ACHN (cell line): ENCODE data around the gene CEP76.
"Not testable (repeated sequence)": the region's sequence is repeated elsewhere in the genome, so short reads cannot be mapped to it uniquely, and the experiment has no call there.

Source experiments
- DNase-seq: peaks from one replicate; pipeline ENCODE4 v3.0.0-alpha.2; 2015
- in situ Hi-C: cut with HindIII; loops from 2 replicates; pipeline ENCODE4 v1.10.0; 2017; ENCODE audit warnings: low sequenced_read_pairs, low pct_ligation_motif_present, low pct_unique_long_range_greater_than_20kb

The CEP76 gene

DNA sequence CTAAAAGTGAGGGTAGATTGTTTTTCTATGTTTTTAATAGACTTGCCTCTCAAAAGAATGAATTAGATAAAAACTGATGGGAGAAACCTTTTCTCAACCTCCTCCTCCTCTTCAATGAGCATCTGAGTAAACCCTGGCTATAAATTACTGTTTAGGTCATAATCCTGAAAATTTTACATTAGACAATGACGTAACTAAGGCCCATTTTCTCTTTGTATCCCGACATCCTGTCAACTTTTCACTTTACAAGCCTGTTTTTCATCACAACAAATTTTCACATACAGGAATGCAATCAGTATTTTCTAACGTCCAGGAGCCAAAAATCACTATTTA, 46.0 kb downstream of the CEP76 start:
- peak; percentile 11 for DNase-seq
- in situ Hi-C loops, result no loop called here

DNA sequence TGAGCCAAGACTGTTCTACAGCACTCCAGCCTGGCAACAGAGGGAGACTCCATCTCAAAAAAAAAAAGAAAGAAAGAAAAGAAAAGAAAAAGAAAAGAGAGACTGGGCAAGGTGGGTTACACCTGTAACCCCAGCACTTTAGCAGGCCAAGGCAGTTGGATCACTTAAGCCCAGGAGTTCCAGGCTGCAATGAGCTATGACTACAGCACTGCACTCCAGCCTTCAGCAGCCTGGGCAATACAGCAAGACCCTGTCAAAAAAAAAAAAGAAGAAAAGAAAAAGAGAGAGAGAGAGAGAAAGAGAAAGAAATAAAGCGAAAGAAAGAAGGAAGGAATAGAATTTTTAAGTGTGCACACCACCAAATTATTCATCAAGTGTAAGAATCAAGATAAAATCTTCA, 47.6 kb downstream of the CEP76 start:
- DNase-seq, result no peak
- in situ Hi-C loops, result no loop called here

DNA sequence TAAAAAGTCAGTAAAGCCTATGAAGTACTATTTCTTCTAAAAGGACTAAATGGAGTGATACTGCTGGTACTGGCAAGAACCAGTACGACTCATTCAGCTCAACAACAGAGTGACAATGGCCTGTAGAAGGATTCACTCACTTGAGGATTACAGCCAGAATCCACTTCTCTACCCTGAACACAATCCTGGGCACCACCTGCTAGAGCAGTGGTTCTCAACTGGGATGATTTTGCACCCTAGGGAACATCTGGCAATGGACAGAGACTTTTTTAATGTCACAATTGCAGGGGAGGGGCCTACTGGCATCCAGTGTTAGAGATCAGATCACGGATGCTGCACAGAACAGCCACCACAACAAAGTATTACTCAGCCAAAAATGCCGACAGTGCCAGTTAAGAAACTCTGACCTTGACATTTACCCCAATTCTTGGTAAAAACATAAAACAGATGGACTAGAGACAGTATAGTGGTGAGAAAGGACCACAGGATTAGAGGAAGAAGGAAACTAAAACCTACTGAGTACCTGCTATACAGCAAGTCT, 49.6 kb downstream of the CEP76 start:
- peak; percentile 11 for DNase-seq
- in situ Hi-C loops, result no loop called here

DNA sequence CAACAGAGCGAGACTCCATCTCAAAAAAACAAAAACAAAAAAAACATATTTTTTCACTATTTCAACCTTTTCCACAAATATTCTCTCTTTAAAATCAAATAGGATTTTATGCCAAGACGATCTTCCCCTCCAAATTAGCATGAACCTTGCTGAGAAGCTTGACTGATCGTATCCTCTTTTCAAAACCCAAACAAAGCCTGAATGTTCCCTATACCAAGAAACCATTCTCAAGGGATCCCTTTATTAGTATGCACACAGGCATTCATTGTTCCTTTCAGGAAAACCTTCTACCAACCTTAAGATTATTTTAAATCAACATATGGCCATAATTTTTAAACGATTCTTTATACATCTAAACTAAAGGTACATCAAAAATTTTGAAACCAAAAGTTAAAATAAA, 50.9 kb downstream of the CEP76 start:
- in situ Hi-C loops, result no loop called here
- no peak for DNase-seq

DNA sequence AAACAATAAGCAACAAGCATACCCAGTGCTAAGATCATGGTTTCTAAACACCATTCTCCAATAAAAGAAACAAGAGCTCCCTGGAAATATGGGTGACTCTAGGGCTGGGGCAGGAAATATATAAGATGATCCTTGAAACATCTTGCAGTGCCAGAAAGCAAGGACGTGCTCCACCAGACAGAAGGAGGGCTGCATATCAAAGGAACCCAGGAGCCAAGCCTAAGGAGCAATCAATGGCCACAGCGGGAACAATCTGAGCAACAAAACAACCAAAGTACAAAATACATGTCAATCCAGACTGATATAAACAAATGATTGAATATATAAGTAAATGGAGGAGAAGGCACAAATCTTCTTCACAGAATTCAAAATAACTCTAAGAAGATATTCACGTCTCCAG, 54.8 kb downstream of the CEP76 start:
- in situ Hi-C loops, result no loop called here

DNA sequence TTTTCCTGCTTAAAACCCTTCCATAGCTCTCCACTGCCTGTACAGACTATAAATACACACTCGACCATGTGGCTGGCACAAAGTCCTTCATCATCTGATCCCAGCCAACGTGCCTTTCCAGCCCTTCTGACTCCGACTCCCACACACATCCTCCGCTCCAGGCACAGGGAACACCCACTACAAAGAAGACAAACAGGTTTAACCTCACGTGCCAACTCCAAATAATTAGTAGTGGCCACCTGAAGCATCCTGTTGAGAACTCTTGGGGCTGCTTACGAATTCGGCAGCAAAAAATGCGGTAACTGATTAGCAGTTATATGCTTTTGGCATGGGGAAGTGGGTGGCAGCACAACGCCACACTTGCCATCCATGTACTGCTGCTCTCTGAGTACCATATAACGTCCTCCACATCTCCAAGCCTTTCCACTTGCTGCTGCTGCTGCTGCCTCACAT, 56.7 kb downstream of the CEP76 start:
- in situ Hi-C loops, result no loop called here
- DNase-seq, result no peak

More for the DNA sequence above, 54.8 kb downstream of the CEP76 start:
- no peak for DNase-seq

DNA sequence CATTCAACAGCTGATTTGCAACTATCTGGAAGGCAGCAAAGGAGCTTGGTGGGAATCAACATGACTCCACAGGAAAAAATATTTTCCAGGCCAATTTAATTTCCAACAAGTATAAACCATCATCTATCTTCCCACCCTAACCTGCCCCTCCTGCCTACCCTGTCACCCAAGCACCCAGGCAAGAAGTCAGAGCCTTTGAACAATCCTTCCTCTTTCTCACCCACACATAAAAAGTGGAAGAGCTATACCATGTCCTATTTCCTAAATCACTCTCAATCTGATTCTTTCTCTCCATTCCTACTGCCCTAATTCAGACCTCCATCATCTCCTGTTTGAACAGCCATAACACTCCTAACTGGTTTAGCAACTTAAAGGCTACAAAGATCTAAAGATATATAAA, 57.3 kb downstream of the CEP76 start:
- no peak for DNase-seq
- in situ Hi-C loops, result no loop called here

DNA sequence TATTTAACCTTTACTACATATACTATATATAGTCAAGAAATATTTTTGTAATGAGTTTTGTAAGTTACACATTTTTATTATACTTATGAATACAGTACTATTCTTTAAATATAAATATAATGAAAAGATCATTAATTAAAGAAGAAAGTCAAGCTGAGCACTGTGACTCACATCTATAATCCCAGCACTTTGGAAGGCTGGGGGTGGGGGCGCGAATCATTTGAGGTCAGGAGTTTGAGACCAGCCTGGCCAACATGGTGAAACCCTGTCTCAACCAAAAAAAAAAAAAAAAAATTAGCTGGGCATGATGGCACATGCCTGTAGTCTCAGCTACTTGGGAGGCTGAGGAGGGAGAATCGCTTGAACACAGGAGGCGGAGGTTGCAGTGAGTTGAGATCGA, 58.8 kb downstream of the CEP76 start:
- DNase-seq, in situ Hi-C loops: not testable (repeated sequence)

DNA sequence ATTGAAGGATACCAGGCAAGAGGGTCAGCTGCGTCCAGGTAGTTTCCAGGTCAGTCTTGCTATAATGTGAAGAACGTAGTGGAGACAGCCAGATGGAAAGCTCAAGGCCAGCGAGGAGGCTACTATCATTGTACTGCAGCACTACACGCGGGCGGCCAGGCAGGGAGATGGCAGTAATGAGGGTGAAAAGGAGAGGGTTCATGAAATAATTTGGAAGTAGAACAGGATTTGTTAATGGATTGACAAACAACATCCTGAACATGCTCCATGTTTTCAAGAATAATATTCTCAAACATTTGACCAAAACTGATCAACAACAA, 61.7 kb downstream of the CEP76 start:
- no peak for DNase-seq
- in situ Hi-C loops, result no loop called here

DNA sequence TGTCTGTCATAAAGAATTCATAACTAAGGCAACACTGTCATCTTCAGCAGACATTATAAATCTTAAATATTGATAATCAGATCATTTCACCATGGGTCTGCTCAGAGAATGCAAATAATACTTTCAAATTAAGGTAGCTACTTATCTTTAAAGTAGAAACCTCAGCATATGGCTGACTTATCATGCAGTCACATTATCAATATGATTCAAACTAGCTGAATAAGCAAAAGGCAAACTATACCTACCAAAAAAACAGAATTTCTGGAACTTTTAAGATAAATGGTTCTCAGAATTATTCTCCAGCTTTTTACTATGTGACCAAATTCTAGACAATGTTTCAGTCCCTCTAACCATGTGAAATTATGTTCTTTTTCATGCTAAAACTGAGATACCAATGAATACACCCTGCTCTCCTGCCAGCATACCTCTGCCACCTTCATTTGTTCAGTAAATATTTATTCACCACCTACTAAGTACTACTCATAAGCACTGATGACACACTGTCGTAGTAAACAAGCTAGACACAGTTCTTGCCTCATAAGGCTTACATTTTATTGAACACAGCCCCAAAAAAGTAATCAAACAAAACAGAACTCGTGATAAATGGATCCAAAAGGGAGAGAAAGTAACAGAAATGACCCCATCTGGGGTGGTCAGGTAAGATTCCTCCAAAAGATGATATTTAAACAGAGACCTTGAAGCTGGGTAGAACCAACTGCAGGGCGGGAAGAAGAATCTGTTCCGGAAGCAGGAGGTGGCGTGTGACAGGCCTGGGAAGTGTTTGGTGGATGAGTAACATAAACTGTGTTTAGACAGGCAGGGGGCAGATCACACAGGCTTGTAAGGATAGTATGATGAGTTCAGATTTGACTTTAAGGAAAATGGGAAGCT, 62.3 kb downstream of the CEP76 start:
- peak; percentile 75 for DNase-seq
- in situ Hi-C loops, result no loop called here

DNA sequence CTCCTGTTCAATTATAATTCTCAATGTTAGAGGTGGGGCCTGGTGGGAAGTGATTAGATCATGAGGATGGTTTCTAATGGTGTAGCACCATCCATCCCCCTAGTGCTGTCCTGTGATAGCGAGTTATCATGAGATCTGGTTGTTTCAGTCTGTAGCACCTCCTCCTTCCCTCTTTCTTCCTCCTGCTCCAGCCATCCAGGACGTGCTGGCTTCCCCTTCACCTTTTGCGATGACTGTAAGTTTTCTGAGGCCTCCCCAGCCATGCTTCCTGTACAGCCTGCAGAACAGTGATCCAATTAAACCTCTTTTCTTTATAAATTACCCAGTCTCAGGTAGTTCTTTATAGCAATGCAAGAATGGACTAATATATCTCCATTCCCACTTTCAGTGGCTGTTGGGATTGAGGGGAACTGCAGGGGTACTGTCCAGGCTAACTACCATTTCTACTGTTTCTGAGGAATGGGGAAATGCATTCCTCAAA, 63.8 kb downstream of the CEP76 start:
- in situ Hi-C loops, result no loop called here
- DNase-seq, result no peak

DNA sequence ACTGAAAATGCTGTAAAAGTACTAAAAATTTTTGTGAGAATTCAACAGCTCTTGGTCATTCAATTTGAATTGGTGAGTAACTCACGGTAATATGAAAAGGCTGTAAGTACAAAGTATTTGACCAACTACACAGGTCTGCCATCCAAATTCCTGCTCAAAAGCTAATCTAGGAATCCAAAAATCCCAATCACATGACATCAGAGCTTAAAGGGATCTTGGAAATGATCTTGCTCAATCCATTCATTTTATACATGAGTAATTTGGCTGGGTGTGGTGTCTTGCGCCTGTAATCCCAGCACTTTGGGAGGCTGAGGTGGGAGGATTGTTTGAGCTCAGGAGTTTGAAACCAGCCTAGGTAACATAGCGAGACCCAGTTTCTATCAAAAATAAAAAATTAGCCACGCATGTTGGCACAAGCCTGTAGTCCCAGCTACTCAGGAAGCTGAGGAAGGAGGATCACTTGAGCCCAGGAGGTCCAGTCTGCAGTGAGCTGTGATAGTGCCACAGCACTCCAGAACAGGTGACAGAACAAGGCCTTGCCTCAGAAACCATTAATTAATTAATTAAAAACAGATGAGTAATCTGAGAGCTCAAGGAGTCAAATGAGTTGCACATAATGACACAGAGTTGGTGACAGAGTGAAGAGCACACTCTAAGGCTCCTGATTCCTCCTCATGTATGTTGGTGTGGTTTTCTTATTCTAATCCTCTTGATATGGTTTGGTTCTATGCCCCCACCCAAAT, 64.5 kb downstream of the CEP76 start:
- DNase-seq, result no peak
- in situ Hi-C loops, result no loop called here

DNA sequence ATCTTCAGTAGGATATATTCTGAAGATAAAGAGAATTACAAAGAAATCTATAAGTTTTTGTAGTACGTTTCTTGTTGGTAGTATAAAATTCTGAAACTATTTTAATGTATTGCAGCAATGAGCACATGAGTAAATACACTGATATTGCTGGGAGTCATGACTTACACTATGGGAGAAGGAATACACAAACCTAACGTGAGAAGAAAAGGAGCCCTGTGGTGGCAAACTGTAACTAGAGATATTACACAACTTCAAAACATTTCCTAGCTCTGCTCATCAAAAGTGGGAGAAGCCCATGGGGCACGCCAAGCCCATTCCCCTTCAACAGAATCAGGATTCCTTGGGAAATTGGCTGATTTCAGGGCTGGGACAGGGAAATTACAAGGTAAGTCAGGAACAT, 65.1 kb downstream of the CEP76 start:
- DNase-seq, result no peak
- in situ Hi-C loops, result no loop called here

DNA sequence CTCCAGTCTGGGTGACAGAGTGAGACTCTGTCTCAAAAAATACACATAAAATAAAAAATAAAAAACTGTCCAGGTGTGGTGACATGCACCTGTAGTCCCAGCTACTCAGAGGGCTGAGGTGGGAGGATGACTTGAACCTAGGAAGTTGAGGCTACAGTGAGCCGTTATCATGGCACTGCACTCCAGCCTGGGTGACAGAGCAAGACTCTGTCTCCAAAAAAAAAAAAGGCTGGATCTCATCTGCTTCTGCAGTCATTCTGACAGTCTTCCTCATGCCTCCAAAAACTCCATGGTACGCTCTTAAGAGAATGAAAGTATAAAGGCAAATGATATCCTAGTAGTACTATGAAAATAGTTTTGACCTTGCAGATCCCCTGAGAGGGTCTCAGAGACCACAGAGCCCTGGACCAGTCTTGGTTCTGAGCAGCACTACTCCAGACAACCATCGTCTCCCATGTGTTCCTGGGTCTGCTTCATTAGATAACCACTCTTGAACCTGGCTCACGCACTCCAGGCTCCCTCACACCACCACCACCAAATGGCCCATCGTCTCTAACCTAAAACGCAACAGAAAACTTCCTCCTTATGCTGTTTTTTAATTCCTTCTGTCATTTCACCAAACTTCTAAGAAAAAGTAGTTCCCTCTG, 70.6 kb downstream of the CEP76 start:
- no peak for DNase-seq
- in situ Hi-C loops, result no loop called here

DNA sequence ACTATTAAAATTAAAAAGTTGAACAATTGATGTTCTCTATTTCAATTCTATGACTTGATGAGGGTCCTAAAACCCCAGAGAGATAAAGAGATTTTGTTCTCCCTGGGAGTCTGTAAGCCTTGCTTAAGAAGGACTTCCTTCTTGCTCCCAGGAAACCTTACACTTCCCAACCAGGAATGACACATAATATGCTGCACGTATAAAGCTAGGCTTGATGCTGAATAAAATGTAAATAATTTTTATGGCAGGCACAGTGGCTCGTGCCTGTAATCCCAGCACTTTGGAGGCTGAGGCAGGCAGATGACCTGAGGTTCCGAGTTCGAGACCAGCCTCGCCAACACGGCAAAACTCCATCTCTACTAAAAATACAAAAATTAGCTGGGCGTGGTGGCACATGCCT, 72.4 kb downstream of the CEP76 start:
- in situ Hi-C loops, result no loop called here
- DNase-seq, result peak; percentile 9

DNA sequence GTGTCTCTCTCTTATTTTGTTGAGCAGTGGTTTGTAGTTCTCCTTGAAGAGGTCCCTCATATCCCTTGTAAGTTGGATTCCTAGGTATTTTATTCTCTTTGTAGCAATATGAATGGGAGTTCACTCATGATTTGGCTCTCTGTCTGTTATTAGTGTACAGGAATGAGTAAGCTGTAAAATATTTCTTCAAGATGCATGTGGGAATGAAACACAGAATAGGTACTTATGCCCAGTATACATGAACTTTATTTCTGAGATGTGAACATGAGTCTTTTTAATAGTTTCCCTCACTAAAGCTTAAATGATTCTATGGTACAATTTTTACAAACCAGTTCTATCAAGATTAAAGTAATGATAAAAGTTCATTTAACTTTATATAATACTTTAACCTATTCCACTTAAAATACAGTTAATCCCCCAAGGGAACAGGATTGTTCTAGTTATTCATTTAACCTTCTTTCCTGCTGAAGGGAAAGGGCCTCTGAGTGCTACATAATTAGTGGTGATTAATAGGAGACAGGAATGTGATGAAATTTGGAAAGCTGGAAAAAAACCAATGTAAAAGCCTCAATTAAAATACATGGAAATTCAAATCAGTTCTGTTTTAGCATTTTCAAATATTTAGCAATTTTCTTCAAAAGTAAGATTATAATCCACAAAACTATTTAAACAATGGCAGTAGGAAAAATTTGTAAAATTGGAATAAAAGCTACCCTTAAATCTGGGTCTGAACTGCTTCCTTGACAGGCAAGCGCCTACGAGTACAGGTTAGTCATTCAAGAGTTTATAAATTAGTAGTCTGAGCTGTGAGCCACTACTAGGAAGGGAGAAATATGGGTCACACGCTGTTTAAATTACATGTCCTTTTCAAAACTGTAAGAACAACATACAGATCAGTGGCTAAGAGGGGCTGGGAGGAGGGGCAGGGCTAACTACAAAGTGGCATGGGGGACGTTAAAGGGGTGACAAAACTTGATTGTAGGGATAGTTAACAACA, 73.5 kb downstream of the CEP76 start:
- in situ Hi-C loops, result no loop called here
- peak; percentile 70 for DNase-seq

DNA sequence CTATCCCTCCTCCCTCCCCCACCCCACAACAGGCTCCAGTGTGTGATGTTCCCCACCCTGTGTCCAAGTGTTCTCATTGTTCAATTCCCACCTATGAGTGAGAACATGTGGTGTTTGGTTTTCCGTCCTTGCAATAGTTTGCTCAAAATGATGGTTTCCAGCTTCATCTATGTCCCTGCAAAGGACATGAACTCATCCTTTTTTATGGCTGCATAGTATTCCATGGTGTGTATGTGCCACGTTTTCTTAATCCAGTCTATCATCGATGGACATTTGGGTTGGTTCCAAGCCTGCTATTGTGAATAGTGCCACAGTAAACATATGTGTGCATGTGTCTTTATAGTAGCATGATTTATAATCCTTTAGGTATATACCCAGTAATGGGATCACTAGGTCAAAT, 75.3 kb downstream of the CEP76 start:
- in situ Hi-C loops, DNase-seq: not testable (repeated sequence)

DNA sequence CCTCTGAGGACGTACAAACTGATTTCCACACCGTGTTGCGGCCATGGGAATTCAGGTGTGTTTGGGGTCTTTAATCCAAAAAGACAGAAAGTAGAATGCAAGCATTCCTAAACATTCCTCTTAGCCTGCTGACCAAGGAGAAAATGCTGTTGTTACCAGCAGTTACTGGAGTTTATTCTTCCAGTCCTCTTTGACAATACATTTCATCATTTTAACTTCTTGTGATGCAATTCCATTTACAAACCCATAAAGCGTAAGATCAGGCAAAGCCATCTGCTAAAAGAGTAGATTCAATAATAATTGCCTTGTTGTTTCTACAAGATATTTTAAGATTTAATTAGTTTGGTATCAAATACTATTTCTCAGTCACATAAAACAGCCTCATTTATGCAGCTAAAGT, 77.3 kb downstream of the CEP76 start:
- no peak for DNase-seq
- in situ Hi-C loops, result no loop called here
